ENCODE measurements around the gene KBTBD8. TPM values are rescaled to one million over a fixed set of nuclear protein-coding genes. Genes with fewer than 3 reads are reported as not detected.

KBTBD8 gene
- total and polyA plus RNA-seq, 9 of the 15 experiments (the other 6 are each of a cell fraction or from before 2014, with no cell fraction given): 2.7 to 9.1 (median 5.6) TPM

GRCh38 chr3:67018105-67018788, 20.1 kb downstream of the KBTBD8 start (continued):
- TF ChIP-seq TEAD4 (IDR thresholded peaks at IDR 0.05; ENCODE audit: low read length) (no peak; the same call in 1 of the 2 replicates), TEAD4 (CRISPR knock-in tag; IDR thresholded peaks at IDR 0.05; ENCODE audit: borderline replicate concordance) (no peak), PPARD (CRISPR knock-in tag; IDR thresholded peaks at IDR 0.05) (no peak), ILF3 (IDR thresholded peaks at IDR 0.05; ENCODE audit: borderline replicate concordance) (no peak), NFIC (IDR thresholded peaks at IDR 0.05) (peak; percentile 95), L3MBTL2 (IDR thresholded peaks at IDR 0.05) (peak; percentile 73), BRCA1 (IDR thresholded peaks at IDR 0.05) (no peak), BRCA1 (CRISPR knock-in tag; IDR thresholded peaks at IDR 0.05) (no peak), SRSF9 (IDR thresholded peaks at IDR 0.05; ENCODE audit: borderline replicate concordance, low read depth, low read length) (no peak), ZNF253 (CRISPR knock-in tag; conservative IDR thresholded peaks at IDR 0.05) (no peak), HNRNPUL1 (IDR thresholded peaks at IDR 0.05; ENCODE audit: low read length) (no peak), NCOA1 (IDR thresholded peaks at IDR 0.05; ENCODE audit: low read depth) (no peak), ZKSCAN3 (CRISPR knock-in tag; IDR thresholded peaks at IDR 0.05) (no peak), MYC (IDR thresholded peaks at IDR 0.05; ENCODE audit: low read depth, low read length) (no peak), MYC (CRISPR knock-in tag; IDR thresholded peaks at IDR 0.05; ENCODE audit: borderline replicate concordance, low read depth) (no peak), CHD4 (IDR thresholded peaks at IDR 0.05; ENCODE audit: insufficient read depth, insufficient replicate concordance, low read depth, low read length, poor library complexity, severe bottlenecking) (no peak), POLR2AphosphoS5 (IDR thresholded peaks at IDR 0.05; ENCODE audit: control insufficient read depth, insufficient read depth, low read depth, low read length) (no peak; the same call in 1 of the 2 replicates), ZMIZ1 (IDR thresholded peaks at IDR 0.05; ENCODE audit: low read depth in 2 of 2, low read length in 2 of 2) (no peak)
- TF ChIP-seq, protein P1, sequence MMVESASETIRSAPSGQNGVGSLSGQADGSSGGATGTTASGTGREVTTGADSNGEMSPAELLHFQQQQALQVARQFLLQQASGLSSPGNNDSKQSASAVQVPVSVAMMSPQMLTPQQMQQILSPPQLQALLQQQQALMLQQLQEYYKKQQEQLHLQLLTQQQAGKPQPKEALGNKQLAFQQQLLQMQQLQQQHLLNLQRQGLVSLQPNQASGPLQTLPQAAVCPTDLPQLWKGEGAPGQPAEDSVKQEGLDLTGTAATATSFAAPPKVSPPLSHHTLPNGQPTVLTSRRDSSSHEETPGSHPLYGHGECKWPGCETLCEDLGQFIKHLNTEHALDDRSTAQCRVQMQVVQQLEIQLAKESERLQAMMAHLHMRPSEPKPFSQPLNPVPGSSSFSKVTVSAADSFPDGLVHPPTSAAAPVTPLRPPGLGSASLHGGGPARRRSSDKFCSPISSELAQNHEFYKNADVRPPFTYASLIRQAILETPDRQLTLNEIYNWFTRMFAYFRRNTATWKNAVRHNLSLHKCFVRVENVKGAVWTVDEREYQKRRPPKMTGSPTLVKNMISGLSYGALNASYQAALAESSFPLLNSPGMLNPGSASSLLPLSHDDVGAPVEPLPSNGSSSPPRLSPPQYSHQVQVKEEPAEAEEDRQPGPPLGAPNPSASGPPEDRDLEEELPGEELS (CRISPR knock-in tag; IDR thresholded peaks at IDR 0.05; ENCODE audit: borderline replicate concordance): no peak
- TF ChIP-seq, protein P2, sequence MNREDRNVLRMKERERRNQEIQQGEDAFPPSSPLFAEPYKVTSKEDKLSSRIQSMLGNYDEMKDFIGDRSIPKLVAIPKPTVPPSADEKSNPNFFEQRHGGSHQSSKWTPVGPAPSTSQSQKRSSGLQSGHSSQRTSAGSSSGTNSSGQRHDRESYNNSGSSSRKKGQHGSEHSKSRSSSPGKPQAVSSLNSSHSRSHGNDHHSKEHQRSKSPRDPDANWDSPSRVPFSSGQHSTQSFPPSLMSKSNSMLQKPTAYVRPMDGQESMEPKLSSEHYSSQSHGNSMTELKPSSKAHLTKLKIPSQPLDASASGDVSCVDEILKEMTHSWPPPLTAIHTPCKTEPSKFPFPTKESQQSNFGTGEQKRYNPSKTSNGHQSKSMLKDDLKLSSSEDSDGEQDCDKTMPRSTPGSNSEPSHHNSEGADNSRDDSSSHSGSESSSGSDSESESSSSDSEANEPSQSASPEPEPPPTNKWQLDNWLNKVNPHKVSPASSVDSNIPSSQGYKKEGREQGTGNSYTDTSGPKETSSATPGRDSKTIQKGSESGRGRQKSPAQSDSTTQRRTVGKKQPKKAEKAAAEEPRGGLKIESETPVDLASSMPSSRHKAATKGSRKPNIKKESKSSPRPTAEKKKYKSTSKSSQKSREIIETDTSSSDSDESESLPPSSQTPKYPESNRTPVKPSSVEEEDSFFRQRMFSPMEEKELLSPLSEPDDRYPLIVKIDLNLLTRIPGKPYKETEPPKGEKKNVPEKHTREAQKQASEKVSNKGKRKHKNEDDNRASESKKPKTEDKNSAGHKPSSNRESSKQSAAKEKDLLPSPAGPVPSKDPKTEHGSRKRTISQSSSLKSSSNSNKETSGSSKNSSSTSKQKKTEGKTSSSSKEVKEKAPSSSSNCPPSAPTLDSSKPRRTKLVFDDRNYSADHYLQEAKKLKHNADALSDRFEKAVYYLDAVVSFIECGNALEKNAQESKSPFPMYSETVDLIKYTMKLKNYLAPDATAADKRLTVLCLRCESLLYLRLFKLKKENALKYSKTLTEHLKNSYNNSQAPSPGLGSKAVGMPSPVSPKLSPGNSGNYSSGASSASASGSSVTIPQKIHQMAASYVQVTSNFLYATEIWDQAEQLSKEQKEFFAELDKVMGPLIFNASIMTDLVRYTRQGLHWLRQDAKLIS (CRISPR knock-in tag; IDR thresholded peaks at IDR 0.05): no peak
